Spinal cord (tissue), 10 donors: ENCODE measurements around the gene LRRC32. TPM values are rescaled to one million over a fixed set of nuclear protein-coding genes. Genes with fewer than 3 reads are reported as not detected.

Experiments used
- DNase-seq, 6 donors: peaks; one replicate each; pipeline versions ENCODE4 v3.0.0 to v3.0.0-alpha.2; 2013 to 2015; ENCODE audit warnings: low spot score in 6 of 6, low read depth in 4 of 6
- H3K27ac ChIP-seq: one replicate; pipeline ENCODE4 v1.5.1; 2013; ENCODE audit warnings: low read depth, low read length, control low read depth
- H3K27me3 ChIP-seq: one replicate; pipeline ENCODE4 v1.6.1; 2013; ENCODE audit warnings: low read length; ENCODE audit not compliant: control insufficient read depth, insufficient read depth
- H3K36me3 ChIP-seq: one replicate; pipeline ENCODE4 v1.6.1; 2013; ENCODE audit warnings: low read length; ENCODE audit not compliant: control insufficient read depth, insufficient read depth
- H3K4me1 ChIP-seq: one replicate; pipeline ENCODE4 v1.6.1; 2013; ENCODE audit warnings: low read length; ENCODE audit not compliant: control insufficient read depth, insufficient read depth
- H3K4me3 ChIP-seq: one replicate; pipeline ENCODE4 v1.5.1; 2013; ENCODE audit warnings: low read depth, low read length, control low read depth
- H3K9me3 ChIP-seq: one replicate; pipeline ENCODE4 v1.6.1; 2013; ENCODE audit warnings: low read length; ENCODE audit not compliant: control insufficient read depth, insufficient read depth
- WGBS: methylation state at CpG from one replicate; pipeline ENCODE4 v1.1.5; 2013; ENCODE audit warnings: missing lambda C conversion rate; ENCODE audit not compliant: insufficient coverage; 5-methylcytosine and 5-hydroxymethylcytosine counted together
- polyA plus RNA-seq, 2 donors: library from polyadenylated mRNA; unstranded; fragments of 120-200 nt; gene quantifications; one replicate each; pipeline ENCODE4 v1.2.1, GENCODE V29; 2013; ENCODE audit not compliant: insufficient read length in 2 of 2
- total RNA-seq, 2 donors: library from RNA; depleted of rRNA in 1 of 2; stranded (reverse); fragments of 120-200 nt in 1 of 2; fragments of >200 nt in 1 of 2; gene quantifications; one replicate each; pipeline versions ENCODE4 v1.2.3 to v1.2.4, GENCODE V29; 2013 to 2014
- donor health status: healthy.

Gene LRRC32
- total and polyA plus RNA-seq, 4 donors, result 8.3 to 31.8 (median 10.4) TPM

DNA sequence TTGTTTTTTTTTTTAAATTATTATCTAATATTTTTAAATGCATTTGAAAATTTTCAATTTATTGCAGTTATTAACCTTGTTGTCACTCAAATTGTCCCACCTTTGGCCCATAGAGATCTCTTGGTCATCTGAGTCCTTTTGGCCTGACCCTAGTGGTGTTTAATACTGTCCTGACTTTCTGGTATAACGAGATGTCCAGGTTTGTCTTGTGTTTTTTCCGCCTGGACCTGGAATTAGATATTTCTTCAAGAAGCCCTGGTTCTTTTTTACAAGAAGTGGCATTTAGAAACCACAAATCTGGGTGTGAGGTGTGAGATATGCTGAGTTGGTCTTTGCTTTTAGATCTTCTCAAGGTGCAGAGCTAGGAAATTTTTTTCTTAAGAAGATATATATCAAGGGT lies 38.1 kb downstream of the LRRC32 start:
- Histone ChIP-seq H3K4me3 (no peak overlapping the region), H3K4me1 (peaks cover 21% of the 10 kb centered on the region)
- 94% methylated on average over 2 of the region's 2 CpGs for WGBS

DNA sequence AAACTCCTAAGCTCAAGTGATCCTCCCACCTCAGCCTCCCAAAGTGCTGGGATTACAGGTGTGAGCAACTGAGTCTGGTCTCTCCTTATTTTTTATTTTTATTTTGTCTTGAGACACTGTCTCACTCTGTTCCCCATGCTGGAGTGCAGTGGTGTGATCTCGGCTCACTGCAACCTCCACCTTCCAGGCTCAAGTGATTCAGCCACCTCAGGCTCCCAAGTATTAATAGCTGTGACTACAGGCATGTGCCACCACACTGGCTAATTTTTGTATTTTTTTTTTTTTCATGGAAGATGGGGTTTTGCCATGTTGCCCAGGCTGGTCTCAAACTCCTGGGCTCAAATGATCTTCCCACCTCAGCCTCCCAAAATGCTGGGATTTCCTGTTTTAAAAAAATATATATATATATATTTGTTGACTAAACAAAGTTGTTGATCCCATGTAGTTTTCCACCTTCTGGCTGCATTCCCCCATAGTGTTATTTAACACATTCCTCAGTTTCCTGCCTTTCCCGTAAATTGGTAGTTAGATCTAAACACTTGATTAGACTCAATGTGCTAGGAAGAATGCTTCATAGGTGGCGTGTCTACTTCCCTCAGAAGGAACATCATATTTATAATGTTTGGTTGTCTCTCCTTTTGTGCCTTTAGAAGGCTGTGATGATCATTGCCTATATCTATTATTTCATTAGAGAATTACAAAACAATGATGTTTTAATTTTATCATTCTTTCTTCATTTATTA lies 38.8 kb downstream of the LRRC32 start:
- Histone ChIP-seq H3K4me3 (no peak overlapping the region), H3K9me3 (peaks cover 2% of the 10 kb centered on the region), H3K27ac (no peak overlapping the region), H3K4me1 (peaks cover 17% of the 10 kb centered on the region), H3K27me3 (no peaks in the 10 kb centered on the region), H3K36me3 (no peaks in the 10 kb centered on the region)
- WGBS, result 100% methylated on average over 1 of the region's 3 CpGs
- no peak for DNase-seq

More for the DNA sequence above, 38.1 kb downstream of the LRRC32 start:
- no peak overlapping the region for H3K27ac ChIP-seq
- H3K36me3 ChIP-seq, result no peaks in the 10 kb centered on the region
- H3K9me3 ChIP-seq, result peaks cover 2% of the 10 kb centered on the region
- H3K27me3 ChIP-seq, result no peaks in the 10 kb centered on the region
- no peak for DNase-seq

DNA sequence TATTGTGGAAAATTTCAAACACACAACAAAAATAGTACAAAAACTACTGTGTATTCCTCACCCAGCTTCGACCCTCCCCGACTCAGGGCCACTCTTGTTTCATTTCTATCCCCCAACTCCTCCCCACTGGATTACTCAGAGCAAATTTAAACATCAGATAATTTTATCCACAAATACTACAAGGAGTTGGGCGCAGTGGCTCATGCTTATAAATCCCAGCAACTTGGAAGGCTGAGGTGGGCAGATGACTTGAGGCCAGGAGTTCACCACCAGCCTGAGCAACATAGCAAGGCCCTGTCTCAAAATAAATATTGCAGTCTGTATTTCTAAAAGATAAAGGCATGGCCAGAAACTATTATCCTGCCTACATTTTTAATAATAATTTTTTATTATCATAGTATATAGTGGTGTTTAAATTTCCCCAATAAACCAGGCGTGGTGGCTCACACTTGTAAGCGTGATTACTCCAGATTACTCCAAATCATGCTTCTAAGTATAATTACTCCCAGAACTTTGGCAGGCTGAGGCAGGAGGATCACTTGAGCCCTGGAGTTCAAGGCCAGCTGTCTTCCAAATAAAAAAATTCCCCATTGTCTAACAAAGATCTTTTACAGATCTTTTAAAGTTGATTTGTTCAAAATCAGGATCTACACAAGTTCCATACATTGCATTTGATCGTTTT lies 39.8 kb downstream of the LRRC32 start:
- no peak for DNase-seq
- H3K27me3 ChIP-seq, result no peaks in the 10 kb centered on the region
- peak overlapping the region; percentile 30 for H3K27ac ChIP-seq
- peaks cover 14% of the 10 kb centered on the region for H3K4me1 ChIP-seq
- no peaks in the 10 kb centered on the region for H3K36me3 ChIP-seq
- 100% methylated on average over 2 of the region's 6 CpGs for WGBS
- H3K4me3 ChIP-seq, result no peak overlapping the region
- peaks cover 3% of the 10 kb centered on the region for H3K9me3 ChIP-seq

- Histone ChIP-seq H3K4me1 (peaks cover 14% of the 10 kb centered on the region), H3K27ac (peak overlapping the region; percentile 30), H3K36me3 (no peaks in the 10 kb centered on the region), H3K4me3 (no peak overlapping the region), H3K9me3 (peaks cover 5% of the 10 kb centered on the region), H3K27me3 (no peaks in the 10 kb centered on the region)
- DNase-seq, result no peak
- 36% methylated on average over 11 of the region's 11 CpGs for WGBS
Measured at GRCh38 chr11:76629853-76630599, 40.5 kb downstream of the LRRC32 start.

DNA sequence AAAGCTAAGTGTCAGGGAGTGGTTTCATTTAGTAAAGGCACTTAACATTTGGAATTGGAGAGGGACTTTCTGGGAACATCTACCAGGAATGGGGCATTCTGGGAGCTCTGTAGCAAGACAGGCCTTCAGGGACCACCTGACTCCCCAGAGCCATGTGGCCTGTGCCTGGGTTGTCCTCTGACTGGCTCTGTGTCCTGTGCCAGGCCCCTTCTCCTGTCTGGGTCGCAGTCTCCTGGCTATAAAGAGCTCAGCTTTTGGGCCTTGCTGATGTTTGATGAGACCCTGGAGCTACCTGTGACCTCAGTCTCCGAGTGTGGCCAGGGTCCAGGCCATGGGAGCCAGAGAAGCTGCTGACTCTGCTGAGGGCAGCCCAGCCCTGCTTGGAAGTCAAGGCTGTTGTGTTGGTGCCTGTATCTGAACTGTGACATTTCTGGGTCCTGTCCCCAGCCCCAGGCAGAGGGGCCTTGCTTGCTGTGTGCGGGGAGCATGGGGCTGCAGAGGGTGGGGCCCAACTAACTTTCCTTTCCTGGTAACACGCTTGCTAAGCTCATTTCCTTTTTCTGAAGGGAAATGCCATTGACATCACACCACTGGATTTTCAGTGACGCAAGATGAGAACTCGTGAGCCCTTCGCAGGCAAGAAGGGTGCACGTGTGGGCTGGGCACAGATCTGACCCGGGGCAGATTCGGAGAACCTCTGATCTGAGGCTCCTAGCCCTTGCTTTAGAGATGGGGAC lies 41.3 kb downstream of the LRRC32 start:
- peaks cover 14% of the 10 kb centered on the region for H3K4me1 ChIP-seq
- WGBS, result 86% methylated on average over 9 of the region's 10 CpGs
- H3K36me3 ChIP-seq, result no peaks in the 10 kb centered on the region
- H3K4me3 ChIP-seq, result no peak overlapping the region
- no peak for DNase-seq
- H3K27me3 ChIP-seq, result no peaks in the 10 kb centered on the region
- peaks cover 5% of the 10 kb centered on the region for H3K9me3 ChIP-seq
- peak overlapping the region; percentile 30 for H3K27ac ChIP-seq

DNA sequence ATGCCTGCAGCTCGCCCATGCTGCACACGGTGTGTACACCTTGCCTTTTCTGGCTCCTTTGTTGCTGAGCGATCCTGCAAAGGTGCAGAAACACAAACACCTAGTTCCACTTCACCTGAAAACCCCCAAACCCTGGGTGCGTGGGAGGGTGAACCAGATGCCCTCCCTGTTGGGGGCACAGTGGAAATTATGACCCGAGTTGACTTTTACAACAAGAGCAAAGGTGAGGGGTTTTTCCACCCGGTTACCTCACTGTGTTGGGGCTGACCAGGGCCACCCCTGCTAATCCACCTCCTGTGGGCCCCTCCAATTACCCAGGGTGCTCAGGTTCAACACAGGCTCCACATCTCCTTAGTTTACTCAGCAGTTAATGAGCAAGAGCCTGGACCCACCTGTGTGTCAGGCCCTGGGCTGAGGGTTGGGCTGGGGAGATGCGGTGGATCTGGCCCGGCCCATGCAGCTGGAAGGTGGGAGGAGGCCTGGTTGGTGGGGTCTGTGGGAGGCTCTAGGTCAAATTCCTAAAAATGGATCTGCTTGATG lies 42.1 kb downstream of the LRRC32 start:
- no peak for DNase-seq
- no peak overlapping the region for H3K27ac ChIP-seq

GRCh38 chr11:76627606-76628005 lies 42.9 kb downstream of the LRRC32 start:
- no peak for DNase-seq
- Histone ChIP-seq H3K9me3 (peaks cover 5% of the 10 kb centered on the region), H3K4me3 (no peak overlapping the region), H3K4me1 (peaks cover 14% of the 10 kb centered on the region), H3K36me3 (no peaks in the 10 kb centered on the region), H3K27ac (no peak overlapping the region), H3K27me3 (no peaks in the 10 kb centered on the region)
- 86% methylated on average over 5 of the region's 7 CpGs for WGBS

More for the DNA sequence above, 42.1 kb downstream of the LRRC32 start:
- WGBS, result 96% methylated on average over 8 of the region's 8 CpGs
- peaks cover 14% of the 10 kb centered on the region for H3K4me1 ChIP-seq
- peaks cover 5% of the 10 kb centered on the region for H3K9me3 ChIP-seq
- H3K36me3 ChIP-seq, result no peaks in the 10 kb centered on the region
- H3K27me3 ChIP-seq, result no peaks in the 10 kb centered on the region
- H3K4me3 ChIP-seq, result no peak overlapping the region

DNA sequence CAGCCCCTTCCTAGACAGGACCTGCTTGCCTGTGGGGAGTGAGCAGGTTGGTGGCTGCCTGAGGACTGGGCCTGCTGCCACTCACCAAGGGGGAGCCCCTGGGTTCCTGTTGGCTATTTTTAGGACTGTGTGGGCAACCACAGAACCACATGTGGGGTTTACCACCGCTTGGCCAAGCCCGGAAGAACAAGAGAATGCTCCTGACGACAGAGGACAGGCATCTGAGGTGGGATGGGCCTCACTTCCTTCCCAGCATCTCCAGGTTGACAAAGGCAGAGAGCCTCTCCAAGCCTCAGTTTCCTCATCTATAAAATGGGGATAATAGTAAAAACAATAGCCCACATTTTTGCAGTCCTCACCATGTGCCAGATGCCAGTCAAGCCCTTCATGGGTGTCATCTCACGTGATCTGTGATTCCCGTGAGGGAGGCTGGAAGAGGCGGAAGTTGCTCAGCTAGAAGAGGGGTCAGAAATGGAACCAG lies 43.6 kb downstream of the LRRC32 start:
- peaks cover 14% of the 10 kb centered on the region for H3K4me1 ChIP-seq
- no peaks in the 10 kb centered on the region for H3K36me3 ChIP-seq
- no peak for DNase-seq
- 73% methylated on average over 6 of the region's 6 CpGs for WGBS
- H3K27ac ChIP-seq, result no peak overlapping the region
- no peak overlapping the region for H3K4me3 ChIP-seq
- peaks cover 5% of the 10 kb centered on the region for H3K9me3 ChIP-seq
- H3K27me3 ChIP-seq, result no peaks in the 10 kb centered on the region

DNA sequence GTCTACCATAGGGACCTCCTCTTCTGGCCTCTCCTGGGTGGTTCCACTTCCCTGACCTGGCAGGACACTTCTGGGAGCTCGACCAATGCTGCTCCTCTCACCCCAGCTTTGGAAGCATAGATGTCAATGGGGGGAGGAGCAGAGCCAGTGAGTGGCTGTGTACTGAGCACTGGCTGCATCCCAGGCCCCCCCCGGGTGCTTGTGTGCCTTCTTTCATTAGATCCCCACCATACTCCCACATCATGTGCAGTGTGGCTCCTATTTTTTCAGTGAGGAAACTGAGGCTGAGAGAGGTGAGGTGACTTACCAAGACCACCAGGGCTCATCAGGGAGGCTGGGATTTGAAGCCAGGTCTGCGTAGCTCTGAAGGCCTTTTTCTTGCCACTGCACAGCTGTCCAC lies 44.3 kb downstream of the LRRC32 start:
- H3K4me3 ChIP-seq, result no peak overlapping the region
- H3K27me3 ChIP-seq, result no peaks in the 10 kb centered on the region
- H3K9me3 ChIP-seq, result peaks cover 5% of the 10 kb centered on the region
- no peak overlapping the region for H3K27ac ChIP-seq
- 79% methylated on average over 2 of the region's 3 CpGs for WGBS
- H3K4me1 ChIP-seq, result peaks cover 14% of the 10 kb centered on the region
- no peaks in the 10 kb centered on the region for H3K36me3 ChIP-seq
- no peak for DNase-seq
